Brain microvascular endothelial cell (primary cell): ENCODE measurements around the gene ITGAV.

Experiments used
- DNase-seq: peaks from one replicate; pipeline ENCODE4 v3.0.0-alpha.2; 2020
- H3K27ac ChIP-seq: fragments of 250-450 bp; sonication (Bioruptor Pico); 2 replicates; pipeline ENCODE4 v1.5.1; 2020; ENCODE audit warnings: mild to moderate bottlenecking, moderate library complexity
- H3K27me3 ChIP-seq: fragments of 250-450 bp; sonication (Bioruptor Pico); replicated peaks from 2 replicates; pipeline ENCODE4 v1.5.1; 2020; ENCODE audit warnings: mild to moderate bottlenecking
- H3K36me3 ChIP-seq: fragments of 250-450 bp; sonication (Bioruptor Pico); replicated peaks from 2 replicates; pipeline ENCODE4 v1.5.1; 2020; ENCODE audit warnings: mild to moderate bottlenecking
- H3K4me3 ChIP-seq: 2 replicates; pipeline ENCODE4 v1.5.1; 2011; ENCODE audit warnings: low read depth, mild to moderate bottlenecking, control low read depth, low read length, moderate library complexity
- in situ Hi-C: cut with HindIII; loops from 2 replicates; pipeline ENCODE4 v1.10.0; 2017; ENCODE audit warnings: low sequenced_read_pairs, low pct_ligation_motif_present
- TF ChIP-seq, protein P1 (sequence below): IDR thresholded peaks from 2 replicates; pipeline ENCODE4 v1.5.1; 2011; ENCODE audit warnings: low read depth, mild to moderate bottlenecking, moderate library complexity, low read length, control low read depth, inconsistent platforms; ENCODE audit errors: missing control alignments

Gene ITGAV

DNA sequence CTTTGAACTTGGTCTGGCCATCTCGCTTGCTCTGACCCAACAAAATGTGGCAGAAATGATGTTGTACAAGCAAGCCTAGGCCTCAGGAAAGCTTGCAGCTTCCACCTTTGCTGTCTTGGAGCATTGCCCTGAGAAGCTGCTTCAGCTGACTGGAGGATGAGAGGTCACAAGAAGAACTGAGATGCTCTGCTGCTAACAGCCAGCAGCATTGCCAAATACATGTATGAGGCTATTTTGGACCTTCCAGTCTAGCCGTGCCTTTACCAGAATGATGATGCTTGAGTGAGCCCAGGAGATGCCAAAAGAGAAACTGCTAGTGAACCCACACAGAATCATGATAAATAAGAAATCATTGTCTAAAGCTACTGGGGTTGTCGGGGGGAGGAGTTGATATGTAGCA lies 13.2 kb upstream of the ITGAV start:
- Histone ChIP-seq H3K27me3 (no peaks in the 10 kb centered on the region), H3K4me3 (no peak overlapping the region), H3K36me3 (no peaks in the 10 kb centered on the region), H3K27ac (peak overlapping the region; percentile 83)
- in situ Hi-C loops: no loop called here
- TF ChIP-seq, protein P1, sequence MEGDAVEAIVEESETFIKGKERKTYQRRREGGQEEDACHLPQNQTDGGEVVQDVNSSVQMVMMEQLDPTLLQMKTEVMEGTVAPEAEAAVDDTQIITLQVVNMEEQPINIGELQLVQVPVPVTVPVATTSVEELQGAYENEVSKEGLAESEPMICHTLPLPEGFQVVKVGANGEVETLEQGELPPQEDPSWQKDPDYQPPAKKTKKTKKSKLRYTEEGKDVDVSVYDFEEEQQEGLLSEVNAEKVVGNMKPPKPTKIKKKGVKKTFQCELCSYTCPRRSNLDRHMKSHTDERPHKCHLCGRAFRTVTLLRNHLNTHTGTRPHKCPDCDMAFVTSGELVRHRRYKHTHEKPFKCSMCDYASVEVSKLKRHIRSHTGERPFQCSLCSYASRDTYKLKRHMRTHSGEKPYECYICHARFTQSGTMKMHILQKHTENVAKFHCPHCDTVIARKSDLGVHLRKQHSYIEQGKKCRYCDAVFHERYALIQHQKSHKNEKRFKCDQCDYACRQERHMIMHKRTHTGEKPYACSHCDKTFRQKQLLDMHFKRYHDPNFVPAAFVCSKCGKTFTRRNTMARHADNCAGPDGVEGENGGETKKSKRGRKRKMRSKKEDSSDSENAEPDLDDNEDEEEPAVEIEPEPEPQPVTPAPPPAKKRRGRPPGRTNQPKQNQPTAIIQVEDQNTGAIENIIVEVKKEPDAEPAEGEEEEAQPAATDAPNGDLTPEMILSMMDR: no peak
- peak; percentile 64 for DNase-seq

DNA sequence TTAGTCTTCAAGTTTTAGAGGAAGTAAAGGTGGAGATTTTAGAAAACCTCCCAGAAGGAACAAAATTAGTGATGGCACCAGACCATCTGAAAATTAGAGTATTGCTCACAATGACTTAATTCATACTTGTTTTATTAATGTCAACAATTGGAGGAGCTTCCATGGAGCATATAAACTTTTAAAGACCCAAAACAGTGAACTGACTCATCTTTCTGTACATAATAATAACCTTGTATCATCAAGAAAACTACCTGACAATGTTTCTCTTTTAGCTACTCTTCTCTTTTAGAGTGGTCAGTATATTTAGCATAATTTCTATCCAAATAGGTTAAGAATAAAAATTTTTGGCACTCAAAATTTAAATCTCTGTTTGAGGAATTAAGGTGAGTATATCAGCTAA lies 7.2 kb upstream of the ITGAV start:
- in situ Hi-C loops: no loop called here
- no peak overlapping the region for H3K4me3 ChIP-seq
- TF ChIP-seq, protein P1: no peak
- no peak overlapping the region for H3K27ac ChIP-seq
- DNase-seq: no peak
- no peaks in the 10 kb centered on the region for H3K36me3 ChIP-seq
- no peaks in the 10 kb centered on the region for H3K27me3 ChIP-seq

DNA sequence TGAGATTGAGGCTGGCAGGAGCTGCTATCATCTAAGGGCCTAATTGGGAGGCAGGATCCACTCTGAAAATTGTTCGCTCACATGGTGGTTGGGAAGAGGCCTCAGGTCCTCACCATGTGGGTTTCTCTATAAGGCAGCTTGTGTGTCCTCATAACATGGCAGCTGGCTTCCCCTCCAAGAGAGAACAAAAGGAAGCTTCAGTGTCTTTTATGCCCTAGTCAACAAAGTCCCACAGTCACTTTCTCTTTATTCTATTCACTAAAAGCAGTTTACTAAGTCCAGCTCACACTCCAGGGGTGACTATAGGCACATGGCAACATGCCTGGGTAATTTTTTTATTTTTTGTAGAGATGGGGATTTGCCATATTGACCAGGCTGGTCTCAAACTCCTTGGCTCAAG lies 5.8 kb upstream of the ITGAV start:
- in situ Hi-C loops: no loop called here
- Histone ChIP-seq H3K27me3 (no peaks in the 10 kb centered on the region), H3K4me3 (no peak overlapping the region), H3K36me3 (no peaks in the 10 kb centered on the region), H3K27ac (no peak overlapping the region)
- DNase-seq: no peak
- TF ChIP-seq, protein P1: no peak

DNA sequence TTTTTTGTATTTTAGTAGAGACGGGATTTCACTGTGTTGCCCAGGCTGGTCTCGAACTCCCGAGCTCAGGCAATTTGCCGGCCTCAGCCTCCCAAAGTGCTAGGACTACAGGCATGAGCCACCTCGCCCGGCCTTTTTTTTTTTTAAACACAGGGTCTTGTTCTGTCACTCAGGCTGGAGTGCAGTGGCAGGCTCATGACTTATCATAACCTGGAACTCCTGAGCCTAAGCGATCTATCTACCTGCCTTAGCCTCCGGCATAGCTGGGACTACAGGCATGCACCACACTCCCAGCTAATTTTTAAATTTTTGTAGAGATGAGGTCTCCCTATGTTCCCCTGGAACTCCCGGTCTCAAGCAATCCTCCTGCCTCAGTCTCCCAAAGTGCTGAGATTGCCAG lies 1.4 kb upstream of the ITGAV start:
- TF ChIP-seq, protein P1: no peak
- no peaks in the 10 kb centered on the region for H3K27me3 ChIP-seq
- DNase-seq: no peak
- no peak overlapping the region for H3K4me3 ChIP-seq
- no peaks in the 10 kb centered on the region for H3K36me3 ChIP-seq
- no peak overlapping the region for H3K27ac ChIP-seq
- in situ Hi-C loops: no loop called here

DNA sequence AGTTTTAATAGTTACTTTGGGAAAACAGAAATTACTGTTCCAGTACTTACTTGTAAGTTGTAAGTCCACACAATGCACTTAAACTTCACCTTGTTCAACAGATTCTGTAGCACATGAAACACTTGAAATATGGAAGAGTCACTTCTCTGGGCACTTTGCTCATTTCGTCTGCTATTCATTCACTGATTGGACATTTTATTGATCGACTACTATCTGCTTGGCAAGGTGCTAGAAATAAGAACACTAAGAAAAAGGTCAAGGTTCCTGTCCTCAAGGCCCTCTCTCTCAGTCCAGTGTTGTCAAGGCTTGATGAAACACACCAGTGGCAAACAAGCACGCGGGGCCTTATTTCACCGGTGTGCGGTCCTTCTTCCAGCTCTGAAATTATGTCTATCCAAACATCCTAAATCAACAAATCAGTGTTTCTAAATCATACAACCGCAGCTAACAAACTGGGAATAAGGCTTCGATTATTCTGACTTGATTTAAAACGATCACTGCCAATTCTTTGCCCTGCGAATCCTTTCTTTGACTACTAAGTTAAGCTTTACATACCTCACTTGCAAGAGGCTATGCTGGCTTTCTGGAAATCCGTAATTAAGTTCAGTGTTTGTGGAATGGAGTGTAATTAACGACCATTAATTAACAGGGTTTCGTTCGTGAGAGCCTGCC lies 780 bp upstream of the ITGAV start:
- in situ Hi-C loops: no loop called here
- H3K27ac ChIP-seq: peak overlapping the region; percentile 88
- TF ChIP-seq, protein P1: no peak
- DNase-seq: no peak
- peak overlapping the region; percentile 77 for H3K4me3 ChIP-seq
- H3K27me3 ChIP-seq: no peaks in the 10 kb centered on the region
- no peaks in the 10 kb centered on the region for H3K36me3 ChIP-seq

DNA sequence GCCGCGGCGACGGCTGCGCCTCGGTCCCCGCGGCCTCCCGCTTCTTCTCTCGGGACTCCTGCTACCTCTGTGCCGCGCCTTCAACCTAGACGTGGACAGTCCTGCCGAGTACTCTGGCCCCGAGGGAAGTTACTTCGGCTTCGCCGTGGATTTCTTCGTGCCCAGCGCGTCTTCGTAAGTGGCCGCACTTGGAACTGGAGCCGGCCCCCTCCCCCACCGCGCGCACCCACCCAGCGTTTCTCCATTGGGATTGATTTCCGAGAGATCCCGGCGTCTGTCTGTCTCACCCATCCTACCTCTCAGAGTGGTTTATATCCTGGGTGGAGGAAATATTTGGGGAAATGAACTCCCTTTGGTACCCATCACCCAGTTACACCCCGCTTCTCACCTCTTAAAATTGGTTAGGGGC lies 498 bp downstream of the ITGAV start:
- in situ Hi-C loops: no loop called here
- no peak for DNase-seq
- H3K4me3 ChIP-seq: peak overlapping the region; percentile 77
- H3K36me3 ChIP-seq: no peaks in the 10 kb centered on the region
- TF ChIP-seq, protein P1: no peak
- H3K27me3 ChIP-seq: no peaks in the 10 kb centered on the region
- peak overlapping the region; percentile 88 for H3K27ac ChIP-seq
